Right forelimb (tissue), 1 donor: Measurements from ENCODE around the gene AUTS2.

Experiments
- DNase-seq: peaks from one replicate; pipeline ENCODE4 v3.0.0-alpha.2; 2018

The AUTS2 gene

DNA sequence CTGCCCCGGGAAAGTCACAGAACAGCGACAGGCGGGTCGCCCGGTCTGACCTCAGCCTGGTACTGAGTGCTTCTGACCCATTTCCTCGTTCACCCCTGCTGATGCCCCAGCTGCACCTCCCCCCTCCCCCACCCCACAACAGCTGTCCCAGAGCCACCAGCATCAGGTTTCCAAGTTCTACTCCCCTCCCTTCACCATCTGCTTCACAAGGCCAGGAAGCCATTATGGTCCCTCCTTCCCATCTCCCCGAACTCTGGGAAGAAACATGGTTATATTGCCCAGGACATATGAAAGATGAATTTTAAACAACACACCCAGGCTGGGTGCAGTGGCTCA lies 1231.8 kb downstream of the AUTS2 start:
- no peak for DNase-seq

DNA sequence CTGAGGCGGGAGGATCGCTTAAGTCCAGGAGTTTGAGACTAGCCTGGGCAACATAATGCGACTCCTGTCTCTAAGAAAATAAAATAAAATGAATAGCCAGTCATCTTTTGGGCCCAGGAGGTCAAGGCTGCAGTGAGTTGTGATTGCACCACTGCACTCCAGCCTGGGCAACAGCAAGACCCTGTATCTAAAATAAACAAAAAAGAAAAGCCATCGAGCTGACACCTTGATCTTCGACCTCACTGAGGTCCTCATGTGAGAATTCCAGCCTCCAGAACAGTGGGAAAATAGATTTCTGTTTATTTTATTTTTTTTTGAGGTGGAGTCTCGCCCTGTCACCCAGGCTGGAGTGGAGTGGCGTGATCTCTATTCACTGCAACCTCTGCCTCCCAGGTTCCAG lies 1232.2 kb downstream of the AUTS2 start:
- DNase-seq = no peak

DNA sequence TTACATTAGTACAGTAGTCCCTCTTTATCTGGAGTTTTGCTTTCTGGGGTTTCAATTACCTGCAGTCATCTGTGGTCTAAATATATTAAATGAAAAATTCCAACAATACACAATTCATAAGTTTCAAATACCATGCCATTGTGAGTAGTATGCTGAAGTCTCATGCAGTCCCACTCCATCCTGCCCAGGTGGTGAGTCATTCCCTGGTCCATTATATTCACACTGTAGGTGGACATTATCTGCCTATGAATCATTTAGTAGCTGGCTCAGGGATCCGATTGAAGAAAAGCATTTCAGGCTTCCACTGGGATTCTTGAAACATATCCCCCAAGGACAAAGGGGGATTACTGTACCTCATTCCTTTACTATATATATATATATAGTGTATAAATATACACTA lies 1235.5 kb downstream of the AUTS2 start:
- no peak for DNase-seq

DNA sequence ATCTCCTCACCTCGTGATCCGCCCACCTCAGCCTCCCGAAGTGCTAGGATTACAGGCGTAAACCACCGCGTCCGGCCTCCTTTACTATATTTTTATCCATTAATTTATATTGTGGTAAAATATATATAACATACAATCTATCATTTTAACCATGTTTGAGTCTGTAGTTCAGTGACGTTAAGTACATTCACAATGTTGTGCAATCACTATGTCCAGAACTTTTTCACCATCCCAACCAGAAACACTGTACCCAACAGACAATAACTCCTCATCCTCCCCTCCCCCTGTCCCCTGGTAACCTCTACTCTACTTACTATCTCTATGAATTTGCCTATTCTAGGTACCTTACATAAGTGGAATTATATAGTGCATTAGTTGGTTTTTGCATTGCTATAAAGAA lies 1236.1 kb downstream of the AUTS2 start:
- no peak for DNase-seq

DNA sequence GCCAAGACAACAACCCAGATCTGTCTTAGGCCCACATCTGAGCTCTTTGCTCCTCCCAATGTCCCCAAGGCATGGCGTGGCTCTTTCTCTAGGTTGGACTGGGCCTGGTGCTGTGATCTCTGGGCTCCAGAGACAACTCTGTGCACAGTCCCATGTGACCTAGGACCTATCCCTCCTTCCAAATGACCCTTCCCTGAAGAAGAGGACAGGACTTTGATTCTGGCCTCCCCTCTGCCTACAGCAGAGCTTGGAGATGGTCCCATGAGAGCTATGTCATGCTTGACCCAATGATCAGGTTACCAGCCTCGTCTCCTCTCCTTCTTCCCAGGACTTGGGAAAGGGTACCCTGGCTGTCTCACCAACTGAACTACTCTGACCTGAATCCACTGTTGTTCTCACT lies 1237.4 kb downstream of the AUTS2 start:
- DNase-seq = no peak

DNA sequence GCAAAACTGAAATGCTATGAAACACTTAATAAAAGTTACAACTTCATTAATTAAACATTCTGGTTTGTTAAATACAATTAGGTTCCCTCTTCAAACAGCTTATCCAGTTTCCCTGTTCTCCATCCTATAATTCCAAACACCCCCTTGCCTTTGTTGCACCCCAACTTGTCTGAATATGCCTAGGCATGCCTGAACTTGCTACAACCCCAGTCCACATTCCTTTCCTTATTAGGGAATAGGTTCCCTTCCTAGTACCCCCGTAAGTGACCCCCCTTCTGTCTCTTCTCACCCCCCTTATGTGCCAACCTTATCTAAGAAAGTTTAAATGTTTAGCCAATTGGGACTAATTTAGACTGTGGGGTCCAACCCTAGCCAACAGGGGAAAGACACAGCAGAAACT lies 1238.0 kb downstream of the AUTS2 start:
- DNase-seq = no peak

DNA sequence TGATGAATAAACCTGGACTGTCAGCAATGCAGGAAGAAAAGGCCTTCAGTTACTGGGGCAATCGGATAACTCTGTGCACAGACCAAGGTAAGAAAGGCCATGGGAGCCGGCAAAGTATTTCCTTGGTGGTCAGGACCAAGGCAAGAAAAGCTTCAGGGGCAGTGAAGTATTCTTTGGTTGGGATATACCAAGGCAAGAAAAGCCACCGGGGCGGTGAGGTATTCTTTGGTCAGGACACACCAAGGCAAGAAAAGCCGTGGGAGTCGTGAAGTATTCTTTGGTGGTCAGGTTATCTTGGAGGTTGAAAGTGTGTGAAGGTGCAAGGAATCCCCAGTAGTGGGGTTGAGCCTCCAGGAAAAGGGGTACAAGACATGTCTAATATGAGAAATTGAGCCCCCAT lies 1238.7 kb downstream of the AUTS2 start:
- DNase-seq = no peak

DNA sequence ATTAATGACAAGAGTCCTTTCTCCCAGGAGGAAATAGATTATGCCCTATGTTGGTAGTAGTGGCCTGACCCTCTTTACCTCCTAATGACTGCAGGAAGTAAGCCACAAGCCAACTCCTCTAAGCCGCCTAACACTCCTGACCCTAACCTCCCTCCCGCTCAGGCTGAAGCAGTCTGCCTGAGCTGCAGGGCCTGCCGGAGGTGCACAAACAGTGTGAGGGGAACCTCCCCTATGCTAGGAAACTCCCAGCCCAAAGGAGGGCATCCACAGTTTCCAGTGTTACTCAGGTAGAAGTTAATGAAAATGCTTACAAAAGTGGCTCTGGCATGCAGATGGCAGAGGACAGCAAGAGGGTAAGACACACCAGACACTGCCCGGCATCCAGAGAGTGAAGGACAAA lies 1239.3 kb downstream of the AUTS2 start:
- DNase-seq = no peak

DNA sequence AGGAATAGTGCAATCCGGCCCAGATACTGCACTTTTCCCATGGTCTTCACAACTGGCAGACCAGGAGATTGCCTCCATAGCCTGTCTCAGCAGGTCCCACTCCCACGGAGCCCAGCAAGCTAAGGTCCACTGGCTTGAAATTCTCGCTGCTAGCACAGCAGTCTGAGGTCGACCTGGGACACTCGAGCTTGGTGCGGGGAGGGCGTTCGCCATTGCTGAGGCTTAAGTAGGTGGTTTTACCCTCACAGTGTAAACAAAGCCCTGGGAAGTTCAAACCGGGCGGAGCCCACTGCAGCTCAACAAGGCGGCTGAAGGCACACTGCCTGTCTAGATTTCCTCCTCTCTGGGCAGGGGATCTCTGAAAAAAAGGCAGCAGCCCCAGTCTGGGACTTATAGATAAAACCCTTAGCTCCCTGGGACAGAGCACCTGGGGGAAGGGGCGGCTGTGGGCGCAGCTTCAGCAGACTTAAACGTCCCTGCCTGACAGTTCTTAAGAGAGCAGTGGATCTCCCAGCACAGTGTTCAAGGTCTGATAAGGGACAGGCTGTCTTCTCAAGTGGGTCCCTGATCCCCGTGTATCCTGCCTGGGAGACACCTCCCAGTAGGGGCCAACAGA lies 1240.1 kb downstream of the AUTS2 start:
- DNase-seq = no peak
